GM21576 (cell line): ENCODE results near the gene PIGS.
"Not testable (repeated sequence)": the region's sequence is repeated elsewhere in the genome, so short reads cannot be mapped to it uniquely, and the experiment has no call there.

Experiments
- ATAC-seq: cut with Tn5 transposase; IDR thresholded peaks from one replicate; pipeline ENCODE4 v1.9.1; 2021; ENCODE audit warnings: mild to moderate bottlenecking, moderate library complexity; ENCODE audit not compliant: unreplicated experiment

Gene PIGS

GRCh38 chr17:28579526-28579925 is 8.2 kb upstream of the PIGS start:
- no peak for ATAC-seq

GRCh38 chr17:28578246-28579195 is 7.2 kb upstream of the PIGS start:
- ATAC-seq, result no peak

GRCh38 chr17:28577466-28577824 is 6.1 kb upstream of the PIGS start:
- ATAC-seq, result no peak

GRCh38 chr17:28576758-28577465 is 5.6 kb upstream of the PIGS start, which contains the start of gene ALDOC:
Gene ALDOC (minus strand): TSS chr17:28576895. CDS start chr17:28575532, 1,363 bp downstream.
- peak; percentile 72 for ATAC-seq

GRCh38 chr17:28576016-28576415 is 4.7 kb upstream of the PIGS start:
- not testable (repeated sequence) for ATAC-seq

GRCh38 chr17:28575126-28575795 is 3.9 kb upstream of the PIGS start:
- no peak for ATAC-seq

GRCh38 chr17:28574526-28574925 is 3.2 kb upstream of the PIGS start:
- ATAC-seq, result no peak

- ATAC-seq, result no peak
Observed at GRCh38 chr17:28573966-28574480, 2.7 kb upstream of the PIGS start.

- ATAC-seq, result no peak
Observed at GRCh38 chr17:28573521-28573920, 2.2 kb upstream of the PIGS start.

GRCh38 chr17:28573040-28573380 is 1.7 kb upstream of the PIGS start:
- ATAC-seq, result no peak

- no peak for ATAC-seq
Observed at GRCh38 chr17:28572259-28573039, 1.1 kb upstream of the PIGS start.

GRCh38 chr17:28570716-28571360 is 486 bp downstream of the PIGS start:
- ATAC-seq, result peak; percentile 23

GRCh38 chr17:28569446-28569845 is 1.9 kb downstream of the PIGS start:
- ATAC-seq, result no peak

GRCh38 chr17:28567604-28568003 is 3.7 kb downstream of the PIGS start:
- no peak for ATAC-seq

- ATAC-seq, result no peak
Observed at GRCh38 chr17:28563475-28563874, 7.8 kb downstream of the PIGS start.

- ATAC-seq, result no peak
Observed at GRCh38 chr17:28555022-28555421, 16.3 kb downstream of the PIGS start.

GRCh38 chr17:28554565-28554964 is 16.8 kb downstream of the PIGS start:
- no peak for ATAC-seq

- ATAC-seq, result no peak
Observed at GRCh38 chr17:28553000-28553505, 18.3 kb downstream of the PIGS start.

GRCh38 chr17:28552176-28552999 is 18.9 kb downstream of the PIGS start, which contains the start of gene UNC119:
Gene UNC119 (minus strand): TSS chr17:28552624. CDS start chr17:28552557, 67 bp downstream.
- ATAC-seq, result peak; percentile 36
